Right atrium auricular region (tissue), 2 donors: ENCODE results near the gene WWC2. TPM values are rescaled to one million over a fixed set of nuclear protein-coding genes. Genes with fewer than 3 reads are reported as not detected.
A peak's percentile ranks its signal among the peaks of the same experiment; 100 is the strongest.

Source experiments
- DNase-seq: peaks from one replicate; pipeline ENCODE4 v3.0.0-alpha.2; 2019; ENCODE audit warnings: low spot score
- H3K27ac ChIP-seq, 2 donors: fragments of 200-600 bp; sonication (generic); 1 replicate in 1 of 2; 2 replicates in 1 of 2; pipeline ENCODE4 v1.5.1; 2016 to 2019
- H3K27me3 ChIP-seq, 2 donors: fragments of 200-600 bp; sonication (generic); one replicate each; pipeline versions ENCODE4 v1.5.1 to v1.6.0; 2017 to 2019
- H3K36me3 ChIP-seq: fragments of 200-600 bp; sonication (generic); one replicate; pipeline ENCODE4 v1.5.1; 2016
- H3K4me1 ChIP-seq, 2 donors: fragments of 200-600 bp; sonication (generic); one replicate each; pipeline versions ENCODE4 v1.5.1 to v1.6.0; 2017 to 2019
- H3K4me3 ChIP-seq, 2 donors: fragments of 200-600 bp; sonication (generic); 1 replicate in 1 of 2; 2 replicates in 1 of 2; pipeline ENCODE4 v1.5.1; 2017 to 2019; ENCODE audit warnings: mild to moderate bottlenecking in 1 of 2, moderate library complexity in 1 of 2
- H3K9me3 ChIP-seq, 2 donors: fragments of 200-600 bp; sonication (generic); one replicate each; pipeline ENCODE4 v1.5.1; 2019
- total RNA-seq, 2 donors: library from RNA; depleted of rRNA; stranded (reverse); fragments of >200 nt; gene quantifications; one replicate each; pipeline ENCODE4 v1.1.0, GENCODE V29; 2016
- TF ChIP-seq, protein P1 (sequence below), 2 donors: fragments of 200-600 bp; sonication (generic); IDR thresholded peaks; one replicate each; pipeline ENCODE4 v1.5.1; 2019; ENCODE audit warnings: antibody characterized with exemption in 2 of 2

WWC2 gene
- total RNA-seq, 2 donors from 2014 or later = 22.4 to 22.7 TPM

DNA sequence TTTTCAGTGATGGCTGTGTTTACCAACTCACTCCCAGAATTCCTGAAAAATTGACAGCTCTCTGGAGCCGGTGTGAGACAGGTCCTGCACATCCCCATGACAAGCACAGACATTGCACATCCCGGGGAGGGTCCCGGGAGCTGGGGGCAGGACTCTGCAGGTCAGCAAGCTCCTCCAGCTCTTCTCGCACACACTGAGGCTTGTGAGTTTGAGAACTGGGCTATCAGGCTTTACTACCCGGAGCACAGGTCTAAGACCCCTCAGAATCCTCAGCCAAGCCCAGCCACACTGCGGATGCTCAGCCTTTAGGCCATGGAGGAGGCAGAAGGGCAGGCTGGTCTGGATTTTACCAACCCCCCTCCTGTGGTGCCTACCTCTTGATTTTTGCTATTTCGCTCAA is 228.8 kb downstream of the WWC2 start:
- no peak for DNase-seq
- Histone ChIP-seq H3K4me1 (no peaks in the 10 kb centered on the region), H3K27ac (no peak overlapping the region), H3K27me3 (no peaks in the 10 kb centered on the region), H3K36me3 (no peaks in the 10 kb centered on the region), H3K9me3 (no peaks in the 10 kb centered on the region), H3K4me3 (no peak overlapping the region)
- TF ChIP-seq, protein P1, sequence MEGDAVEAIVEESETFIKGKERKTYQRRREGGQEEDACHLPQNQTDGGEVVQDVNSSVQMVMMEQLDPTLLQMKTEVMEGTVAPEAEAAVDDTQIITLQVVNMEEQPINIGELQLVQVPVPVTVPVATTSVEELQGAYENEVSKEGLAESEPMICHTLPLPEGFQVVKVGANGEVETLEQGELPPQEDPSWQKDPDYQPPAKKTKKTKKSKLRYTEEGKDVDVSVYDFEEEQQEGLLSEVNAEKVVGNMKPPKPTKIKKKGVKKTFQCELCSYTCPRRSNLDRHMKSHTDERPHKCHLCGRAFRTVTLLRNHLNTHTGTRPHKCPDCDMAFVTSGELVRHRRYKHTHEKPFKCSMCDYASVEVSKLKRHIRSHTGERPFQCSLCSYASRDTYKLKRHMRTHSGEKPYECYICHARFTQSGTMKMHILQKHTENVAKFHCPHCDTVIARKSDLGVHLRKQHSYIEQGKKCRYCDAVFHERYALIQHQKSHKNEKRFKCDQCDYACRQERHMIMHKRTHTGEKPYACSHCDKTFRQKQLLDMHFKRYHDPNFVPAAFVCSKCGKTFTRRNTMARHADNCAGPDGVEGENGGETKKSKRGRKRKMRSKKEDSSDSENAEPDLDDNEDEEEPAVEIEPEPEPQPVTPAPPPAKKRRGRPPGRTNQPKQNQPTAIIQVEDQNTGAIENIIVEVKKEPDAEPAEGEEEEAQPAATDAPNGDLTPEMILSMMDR (IDR thresholded peaks at IDR 0.05) = no peak

DNA sequence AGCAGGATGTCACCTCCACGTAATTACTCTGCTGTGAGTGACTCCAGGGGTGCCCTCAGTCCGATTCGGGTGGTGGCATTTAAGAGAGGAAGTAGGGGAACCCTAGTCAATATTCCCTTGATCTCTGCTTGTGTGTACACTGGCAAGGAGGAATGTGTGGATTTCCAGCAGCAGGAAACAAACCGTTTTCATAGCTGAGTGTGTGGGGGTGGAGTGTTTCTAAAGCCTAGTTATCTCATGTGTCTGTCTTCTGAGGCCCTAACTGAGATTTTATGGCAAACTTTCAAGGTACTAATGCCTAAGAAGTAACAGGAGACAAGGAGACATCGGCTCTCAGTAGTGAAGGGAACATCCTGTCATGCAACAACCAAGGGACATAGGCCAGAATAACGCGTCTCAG is 229.8 kb downstream of the WWC2 start:
- Histone ChIP-seq H3K36me3 (no peaks in the 10 kb centered on the region), H3K27ac (no peak overlapping the region), H3K4me1 (no peaks in the 10 kb centered on the region), H3K27me3 (no peaks in the 10 kb centered on the region), H3K4me3 (no peak overlapping the region), H3K9me3 (no peaks in the 10 kb centered on the region)
- no peak for DNase-seq
- TF ChIP-seq, protein P1 (IDR thresholded peaks at IDR 0.05) = no peak

DNA sequence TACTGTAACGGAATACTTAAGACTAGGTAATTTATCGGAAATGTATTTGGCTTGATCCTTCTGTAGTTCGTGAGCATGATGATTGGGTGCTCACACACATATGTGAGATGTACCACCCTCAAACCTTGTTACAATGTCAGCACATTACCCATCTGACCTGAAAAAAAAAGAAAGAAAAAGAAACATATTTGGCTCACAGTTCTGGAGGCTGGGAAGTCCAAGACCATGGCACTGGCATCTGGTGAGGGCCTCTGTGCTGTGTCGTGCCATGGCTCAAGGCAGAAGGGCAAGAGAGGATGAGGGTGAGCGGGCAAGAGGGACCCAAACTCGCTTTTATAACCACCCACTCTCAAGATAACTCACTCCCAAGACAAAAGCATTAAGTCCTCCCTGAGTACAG is 230.2 kb downstream of the WWC2 start:
- Histone ChIP-seq H3K27ac (no peak overlapping the region), H3K4me3 (no peak overlapping the region), H3K9me3 (no peaks in the 10 kb centered on the region), H3K36me3 (no peaks in the 10 kb centered on the region), H3K27me3 (no peaks in the 10 kb centered on the region), H3K4me1 (no peaks in the 10 kb centered on the region)
- TF ChIP-seq, protein P1 (IDR thresholded peaks at IDR 0.05) = no peak
- no peak for DNase-seq

DNA sequence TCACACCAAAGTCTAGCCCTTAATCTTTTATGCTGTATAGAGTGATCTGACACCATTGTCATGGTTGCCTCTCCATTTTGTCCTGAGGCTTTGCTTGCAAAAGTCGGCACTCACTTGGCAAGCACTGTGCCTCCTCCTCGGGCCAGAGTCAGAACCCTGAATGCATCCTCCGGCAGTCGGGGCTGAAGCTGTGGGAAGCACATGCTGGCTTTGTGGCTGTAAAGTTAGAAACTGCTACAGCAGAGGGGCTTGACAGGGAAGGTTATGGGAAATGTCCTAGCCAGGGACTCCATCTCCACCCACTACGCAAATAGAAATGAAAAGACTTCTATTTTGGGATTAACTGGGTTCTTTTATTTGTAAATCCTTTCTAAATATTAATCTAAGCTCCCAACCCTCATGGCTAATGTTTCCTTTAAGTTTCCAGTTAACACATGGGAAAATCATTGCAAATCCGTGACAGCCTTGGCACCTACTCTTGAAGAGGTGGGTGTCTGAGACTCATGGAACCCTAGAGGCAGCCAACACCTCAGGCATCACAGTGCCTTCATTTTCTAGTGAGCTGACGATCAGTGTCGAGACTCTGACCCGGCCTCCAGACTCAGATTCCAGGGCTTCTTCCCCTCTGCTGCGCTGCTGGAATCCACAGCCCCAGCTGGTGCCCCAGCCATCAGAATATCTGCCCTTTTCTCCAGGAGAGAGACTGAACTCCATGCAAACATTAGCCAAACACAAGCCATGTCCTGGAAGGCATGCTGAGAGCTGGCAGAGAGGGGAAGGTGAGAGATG is 231.1 kb downstream of the WWC2 start:
- Histone ChIP-seq H3K36me3 (no peaks in the 10 kb centered on the region), H3K27me3 (no peaks in the 10 kb centered on the region), H3K4me1 (no peaks in the 10 kb centered on the region), H3K27ac (no peak overlapping the region), H3K9me3 (no peaks in the 10 kb centered on the region), H3K4me3 (no peak overlapping the region)
- DNase-seq = peak; percentile 13
- TF ChIP-seq, protein P1 (IDR thresholded peaks at IDR 0.05) = no peak

DNA sequence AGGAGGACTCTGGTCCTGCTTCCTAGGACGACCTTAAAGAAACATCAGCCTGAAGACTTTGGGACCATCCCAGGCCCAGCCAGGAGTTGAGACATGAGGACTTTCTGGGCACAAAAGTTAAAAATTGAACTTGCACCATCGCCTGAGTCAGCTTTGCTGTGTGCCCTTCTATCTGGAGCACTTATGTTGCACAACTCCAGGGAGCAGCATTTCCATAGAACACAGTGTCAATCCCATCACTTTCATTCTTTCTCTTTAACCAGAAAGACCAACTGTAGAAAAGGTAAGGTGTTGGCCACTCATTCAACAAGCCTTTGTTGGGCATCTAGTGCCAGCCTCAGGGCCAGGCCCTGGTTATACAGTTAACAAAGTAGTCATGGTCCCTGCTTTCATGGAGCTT is 231.8 kb downstream of the WWC2 start:
- DNase-seq = no peak
- no peak overlapping the region for H3K27ac ChIP-seq
- no peaks in the 10 kb centered on the region for H3K9me3 ChIP-seq
- no peaks in the 10 kb centered on the region for H3K36me3 ChIP-seq
- TF ChIP-seq, protein P1 (IDR thresholded peaks at IDR 0.05) = no peak
- no peak overlapping the region for H3K4me3 ChIP-seq
- no peaks in the 10 kb centered on the region for H3K27me3 ChIP-seq
- peaks cover 0 to 5% of the 10 kb centered on the region in 2 donors for H3K4me1 ChIP-seq

DNA sequence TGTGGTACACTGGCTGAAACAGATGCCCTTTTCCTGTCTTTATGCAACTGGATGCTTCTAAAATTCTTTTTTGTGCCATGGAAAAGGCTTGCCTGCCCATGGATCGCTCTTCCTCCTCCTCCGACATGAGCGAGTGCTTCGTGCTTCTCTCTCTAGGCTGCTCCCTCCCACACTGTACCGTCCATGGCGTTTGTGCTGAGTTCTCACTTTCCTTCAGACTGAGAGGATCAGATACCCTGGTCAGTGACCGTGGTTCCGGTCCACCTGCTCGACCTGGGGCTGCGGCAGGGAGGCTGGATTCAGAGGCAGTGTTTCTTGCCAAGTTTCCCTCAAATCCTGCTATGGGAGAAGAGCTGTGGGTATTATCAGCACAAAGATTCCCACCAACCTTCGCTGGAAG is 233.4 kb downstream of the WWC2 start:
- no peaks in the 10 kb centered on the region for H3K36me3 ChIP-seq
- H3K9me3 ChIP-seq = no peaks in the 10 kb centered on the region
- no peaks in the 10 kb centered on the region for H3K27me3 ChIP-seq
- H3K4me3 ChIP-seq = no peak overlapping the region
- TF ChIP-seq, protein P1 (IDR thresholded peaks at IDR 0.05) = no peak
- peak; percentile 26 for DNase-seq
- H3K4me1 ChIP-seq = peaks cover 0 to 6% of the 10 kb centered on the region in 2 donors
- H3K27ac ChIP-seq = no peak overlapping the region
